ENCODE measurements around the gene SOX11.

GRCh38 chr2:5741242-5741641, 49.1 kb downstream of the SOX11 start:
- TF ChIP-seq, protein P1, sequence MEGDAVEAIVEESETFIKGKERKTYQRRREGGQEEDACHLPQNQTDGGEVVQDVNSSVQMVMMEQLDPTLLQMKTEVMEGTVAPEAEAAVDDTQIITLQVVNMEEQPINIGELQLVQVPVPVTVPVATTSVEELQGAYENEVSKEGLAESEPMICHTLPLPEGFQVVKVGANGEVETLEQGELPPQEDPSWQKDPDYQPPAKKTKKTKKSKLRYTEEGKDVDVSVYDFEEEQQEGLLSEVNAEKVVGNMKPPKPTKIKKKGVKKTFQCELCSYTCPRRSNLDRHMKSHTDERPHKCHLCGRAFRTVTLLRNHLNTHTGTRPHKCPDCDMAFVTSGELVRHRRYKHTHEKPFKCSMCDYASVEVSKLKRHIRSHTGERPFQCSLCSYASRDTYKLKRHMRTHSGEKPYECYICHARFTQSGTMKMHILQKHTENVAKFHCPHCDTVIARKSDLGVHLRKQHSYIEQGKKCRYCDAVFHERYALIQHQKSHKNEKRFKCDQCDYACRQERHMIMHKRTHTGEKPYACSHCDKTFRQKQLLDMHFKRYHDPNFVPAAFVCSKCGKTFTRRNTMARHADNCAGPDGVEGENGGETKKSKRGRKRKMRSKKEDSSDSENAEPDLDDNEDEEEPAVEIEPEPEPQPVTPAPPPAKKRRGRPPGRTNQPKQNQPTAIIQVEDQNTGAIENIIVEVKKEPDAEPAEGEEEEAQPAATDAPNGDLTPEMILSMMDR (IDR thresholded peaks at IDR 0.05): no peak
- TF ChIP-seq POLR2A (IDR thresholded peaks at IDR 0.05): no peak

All from ovary (tissue), 3 donors.